ENCODE results near the gene PRKN.
"Not testable (repeated sequence)": the region's sequence is repeated elsewhere in the genome, so short reads cannot be mapped to it uniquely, and the experiment has no call there.

The PRKN gene

DNA sequence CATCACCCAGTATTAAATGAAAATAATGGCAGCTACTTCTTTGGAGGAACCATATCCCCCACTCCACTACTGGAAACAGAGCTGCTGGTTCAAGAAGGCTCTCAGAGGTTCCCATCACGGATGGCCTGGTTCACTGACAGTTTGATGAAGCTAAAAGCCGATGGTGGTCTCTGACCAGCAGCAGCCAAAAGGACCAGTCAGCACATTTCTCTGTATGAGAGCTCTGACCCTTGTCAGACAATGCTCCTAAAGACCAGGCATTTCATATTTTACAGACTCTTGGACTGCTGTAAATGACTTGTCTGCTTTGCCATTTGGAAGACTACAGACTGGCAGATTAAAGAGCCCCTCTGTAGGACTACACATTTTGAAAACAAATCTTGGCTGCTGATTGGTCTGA is 16.6 kb downstream of the PRKN start:
- DNase-seq (ENCODE audit: low read depth in 3 of 3), result no peak

DNA sequence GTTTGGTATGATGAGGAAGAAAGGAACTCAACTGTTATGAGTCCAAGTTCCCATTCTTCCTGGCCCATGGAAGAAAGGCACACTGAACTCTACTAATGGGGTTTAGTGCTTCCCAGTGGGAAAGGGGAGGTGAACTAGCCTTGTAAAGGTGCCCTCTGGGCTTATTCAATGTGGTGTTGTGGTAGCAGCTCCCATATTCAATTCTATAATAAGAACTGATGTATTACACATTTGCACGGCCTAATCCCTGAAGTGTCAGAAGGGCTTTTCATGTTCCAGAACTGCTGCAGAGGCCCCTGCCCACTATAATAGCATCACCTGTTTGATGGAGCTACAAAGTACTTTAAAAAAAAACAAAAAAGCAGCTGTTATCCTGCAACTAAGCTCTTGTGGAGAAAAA is 17.1 kb downstream of the PRKN start:
- no peak for DNase-seq (ENCODE audit: low read depth in 3 of 3)

DNA sequence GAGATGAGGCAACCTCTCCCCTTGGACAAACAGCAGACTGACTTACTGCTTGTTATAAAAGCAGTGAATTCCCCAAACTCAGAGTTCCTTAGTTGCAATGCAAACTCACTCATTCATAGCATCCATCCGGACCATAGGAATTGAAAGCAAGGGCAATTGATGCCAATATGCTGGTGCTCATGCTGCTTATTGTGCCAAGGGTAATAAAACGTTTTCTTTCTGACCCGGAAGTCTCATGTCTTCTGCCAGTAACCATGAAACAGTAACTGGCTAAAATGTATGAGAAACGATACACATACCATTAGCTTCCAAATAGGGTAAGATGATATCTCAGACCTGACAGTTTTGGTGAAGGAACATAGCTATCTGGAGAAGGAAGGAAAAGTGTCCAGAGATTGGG is 18.1 kb downstream of the PRKN start:
- no peak for DNase-seq (ENCODE audit: low read depth in 3 of 3)

- DNase-seq (ENCODE audit: low read depth in 3 of 3), result no peak
Measured at GRCh38 chr6:162708971-162709370, 18.6 kb downstream of the PRKN start.

DNA sequence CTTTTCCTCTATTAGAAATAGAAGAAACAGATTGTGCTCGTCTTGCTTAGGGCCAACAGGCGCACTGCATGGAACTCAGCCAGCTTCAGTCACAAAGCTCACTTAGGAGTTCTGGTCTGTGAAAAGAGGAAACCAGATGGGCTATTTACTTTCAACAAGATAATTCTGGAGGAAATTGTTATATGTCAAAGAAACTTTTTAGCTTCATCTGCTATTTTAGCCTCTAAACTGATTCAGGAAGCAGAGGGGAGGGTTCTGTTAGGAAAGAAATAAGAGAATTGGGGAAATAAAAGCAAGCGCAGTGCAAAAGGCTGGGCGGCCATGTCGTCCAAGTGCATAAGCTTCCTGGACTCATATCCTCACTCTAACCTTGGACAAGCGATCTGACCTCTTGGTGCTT is 21.3 kb downstream of the PRKN start:
- no peak for DNase-seq (ENCODE audit: low read depth in 3 of 3)

DNA sequence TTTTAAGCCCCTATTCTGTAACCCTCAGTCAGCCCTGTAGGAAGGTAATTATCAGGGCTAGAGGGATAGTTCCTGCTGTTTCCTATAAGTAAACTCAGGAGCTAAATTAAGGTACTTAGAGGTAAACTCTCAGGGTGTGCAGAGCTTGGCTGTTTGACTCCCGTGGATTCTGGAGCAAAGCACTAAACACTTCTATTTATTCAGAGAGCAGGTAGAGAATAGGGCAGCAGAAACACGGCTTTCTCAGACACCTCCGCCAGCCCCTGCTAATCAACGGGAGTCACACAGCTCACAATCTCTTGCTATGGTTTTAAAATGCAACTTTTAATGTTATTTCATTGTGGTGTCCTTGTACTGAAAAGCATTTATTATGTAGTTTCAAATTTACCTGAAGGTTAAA is 21.8 kb downstream of the PRKN start:
- no peak for DNase-seq (ENCODE audit: low read depth in 3 of 3)

GRCh38 chr6:162704001-162704400 is 23.6 kb downstream of the PRKN start:
- DNase-seq (ENCODE audit: low read depth in 3 of 3), result no peak

DNA sequence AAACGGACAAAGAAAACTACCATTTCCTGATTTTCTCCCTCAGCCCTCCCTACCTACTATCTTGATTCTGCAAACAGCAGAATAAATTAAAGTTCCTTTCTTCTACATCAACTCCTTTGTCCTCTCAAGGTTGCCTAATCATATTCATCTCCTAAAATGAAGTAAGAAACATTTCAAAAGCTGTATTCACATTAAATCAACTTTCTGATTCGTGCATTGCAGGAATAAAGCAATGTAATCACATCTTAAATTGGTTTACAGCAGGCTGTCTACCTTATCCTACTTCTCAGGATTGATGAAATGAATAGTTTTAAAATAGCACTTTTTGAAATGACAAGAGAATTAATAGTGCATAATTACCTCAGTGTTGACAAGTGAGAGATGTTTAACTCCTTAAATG is 25.1 kb downstream of the PRKN start:
- no peak for DNase-seq (ENCODE audit: low read depth in 3 of 3)

DNA sequence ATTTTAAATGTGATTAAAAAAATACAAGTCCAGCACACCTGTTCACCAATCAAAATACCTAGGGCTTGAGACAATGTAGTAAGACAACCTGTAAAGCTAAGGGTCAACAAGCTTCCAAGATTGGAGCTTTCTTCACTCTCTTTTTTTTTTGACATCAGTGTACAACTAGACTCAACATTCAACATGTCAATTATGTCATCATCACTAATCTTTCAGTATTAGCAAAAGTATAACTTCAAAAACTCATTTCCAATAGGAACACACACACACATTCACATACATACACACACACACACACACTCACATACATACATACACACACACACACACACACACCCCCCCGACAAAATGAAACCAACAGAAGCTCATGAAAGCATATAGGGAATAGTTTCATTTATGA is 26.0 kb downstream of the PRKN start:
- no peak for DNase-seq (ENCODE audit: low read depth in 3 of 3)

DNA sequence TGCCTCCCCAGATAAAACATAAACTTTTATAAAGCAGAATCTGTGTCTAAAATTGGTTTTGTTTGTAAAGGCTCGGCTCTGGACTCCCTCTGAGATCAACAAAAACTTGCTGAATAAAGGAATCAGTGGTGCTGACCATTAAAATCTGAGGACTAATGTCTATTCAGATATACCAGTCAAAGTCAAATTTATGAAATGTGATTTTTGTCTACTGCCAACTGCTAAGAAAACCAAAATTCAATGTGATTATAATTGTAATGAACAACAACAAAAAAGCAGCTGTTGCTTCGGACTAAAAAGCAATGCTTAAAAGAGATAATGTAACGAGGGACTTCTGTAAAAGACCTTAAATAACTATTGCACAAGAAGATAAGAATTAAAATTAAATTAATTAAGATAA is 26.6 kb downstream of the PRKN start:
- DNase-seq (ENCODE audit: low read depth in 3 of 3), result no peak

DNA sequence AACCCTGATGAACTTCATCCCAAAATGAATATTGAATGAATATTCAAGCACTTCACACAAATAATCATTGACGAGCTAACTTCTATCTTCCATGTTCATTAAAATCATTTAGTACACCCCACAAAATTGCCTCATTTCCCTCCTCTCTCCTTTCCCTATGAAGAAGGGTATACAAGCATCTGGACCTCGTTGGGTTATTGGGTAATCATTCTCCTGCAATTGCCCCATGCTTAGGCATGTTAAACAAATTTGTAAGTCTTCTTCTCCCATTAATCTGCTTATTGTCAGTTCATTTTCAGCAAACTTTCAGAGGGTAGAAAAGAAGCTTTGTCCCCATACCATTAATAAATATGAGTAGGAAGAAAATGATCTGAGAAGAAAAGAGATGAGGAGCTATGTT is 27.6 kb downstream of the PRKN start:
- no peak for DNase-seq (ENCODE audit: low read depth in 3 of 3)

GRCh38 chr6:162698440-162698839 is 29.1 kb downstream of the PRKN start:
- no peak for DNase-seq (ENCODE audit: low read depth in 3 of 3)

- DNase-seq (ENCODE audit: low read depth in 3 of 3), result no peak
Measured at GRCh38 chr6:162697872-162698403, 29.6 kb downstream of the PRKN start.

DNA sequence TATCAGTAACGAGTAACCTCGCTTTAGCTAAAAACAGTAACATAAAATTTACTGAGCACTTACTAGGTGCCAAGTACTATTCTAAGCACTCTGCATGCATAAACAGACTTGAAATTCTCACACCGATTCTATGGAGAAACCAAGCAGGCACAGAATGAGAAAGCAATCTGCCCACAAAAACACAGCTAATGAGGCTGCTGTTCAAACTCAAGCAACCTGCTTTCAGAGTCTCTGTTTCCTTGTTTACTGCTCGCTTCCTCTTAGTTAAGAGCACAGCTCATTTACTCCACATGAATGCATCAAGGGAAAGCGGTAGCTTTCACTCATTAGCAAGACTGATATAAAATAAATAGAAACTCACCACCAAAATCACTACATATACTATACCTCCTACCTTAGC is 37.4 kb downstream of the PRKN start:
- DNase-seq (ENCODE audit: low read depth in 3 of 3), result no peak

DNA sequence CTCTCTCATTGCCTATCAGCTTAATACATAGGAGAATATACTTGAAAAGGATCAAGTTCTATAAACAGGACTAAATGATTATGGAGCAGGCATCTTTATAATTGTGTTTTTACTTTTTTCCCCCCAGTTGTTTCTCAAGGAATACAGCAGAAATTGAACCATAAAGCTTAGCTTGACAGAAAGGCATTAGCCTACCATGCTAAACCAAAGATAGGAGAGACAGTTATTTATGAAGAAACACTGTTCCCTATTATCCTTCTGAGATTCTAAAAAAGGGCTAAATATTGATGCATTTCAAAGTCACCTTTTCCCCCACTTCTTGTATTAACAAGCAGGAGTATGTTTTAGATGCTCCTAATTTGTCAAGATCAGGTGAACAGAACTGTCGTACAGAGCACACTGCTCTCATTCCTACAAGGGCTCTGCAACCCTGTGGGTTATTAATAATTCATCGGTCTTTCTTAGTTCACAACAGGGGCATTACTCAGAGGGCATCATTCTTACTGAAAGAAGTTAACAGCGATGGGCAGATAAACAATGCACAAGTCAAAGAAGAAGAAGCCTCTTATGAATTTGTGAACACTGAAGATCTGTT is 38.7 kb downstream of the PRKN start:
- DNase-seq (ENCODE audit: low read depth in 3 of 3), result no peak

GRCh38 chr6:162685586-162685985 is 42.0 kb downstream of the PRKN start:
- DNase-seq (ENCODE audit: low read depth in 3 of 3), result no peak

DNA sequence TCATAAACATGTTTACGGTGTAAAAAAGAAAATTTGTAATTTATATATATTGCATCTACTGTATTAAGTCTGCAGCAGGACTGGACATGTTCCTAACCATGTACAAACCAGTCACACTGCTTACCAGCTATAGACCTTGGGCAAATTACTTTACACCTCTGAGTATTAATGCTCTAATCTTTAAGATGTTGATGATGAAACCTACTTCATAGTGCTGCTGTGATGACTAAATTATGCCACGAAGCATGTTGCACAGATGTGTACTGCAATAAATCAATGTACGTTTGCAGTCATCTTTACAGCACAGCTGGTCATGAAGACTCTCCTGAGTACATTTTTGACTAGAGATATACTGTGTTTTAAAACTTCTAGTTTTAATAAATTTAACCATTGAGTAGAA is 42.6 kb downstream of the PRKN start:
- DNase-seq (ENCODE audit: low read depth in 3 of 3), result no peak

GRCh38 chr6:162684052-162684451 is 43.5 kb downstream of the PRKN start:
- no peak for DNase-seq (ENCODE audit: low read depth in 3 of 3)

DNA sequence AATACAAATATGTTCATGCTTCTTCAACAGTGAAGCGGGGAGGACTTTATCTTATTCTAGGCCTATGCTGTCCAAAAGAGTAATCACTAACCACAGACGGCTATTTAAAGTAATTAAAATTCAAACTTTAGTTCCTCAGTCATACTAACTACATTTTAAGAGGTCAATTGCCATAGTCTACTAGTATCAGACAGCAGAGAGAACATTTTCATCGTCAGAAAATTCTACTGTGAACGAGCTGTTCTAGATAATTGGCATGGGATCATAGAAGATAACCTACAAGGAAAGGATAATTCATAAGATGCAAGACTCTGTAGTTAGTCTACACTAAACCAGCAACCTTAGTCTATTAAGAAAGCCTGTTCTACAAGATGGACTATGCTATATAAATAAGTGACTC is 44.4 kb downstream of the PRKN start:
- DNase-seq (ENCODE audit: low read depth in 3 of 3), result no peak

GRCh38 chr6:162681447-162681846 is 46.1 kb downstream of the PRKN start:
- no peak for DNase-seq (ENCODE audit: low read depth in 3 of 3)

DNA sequence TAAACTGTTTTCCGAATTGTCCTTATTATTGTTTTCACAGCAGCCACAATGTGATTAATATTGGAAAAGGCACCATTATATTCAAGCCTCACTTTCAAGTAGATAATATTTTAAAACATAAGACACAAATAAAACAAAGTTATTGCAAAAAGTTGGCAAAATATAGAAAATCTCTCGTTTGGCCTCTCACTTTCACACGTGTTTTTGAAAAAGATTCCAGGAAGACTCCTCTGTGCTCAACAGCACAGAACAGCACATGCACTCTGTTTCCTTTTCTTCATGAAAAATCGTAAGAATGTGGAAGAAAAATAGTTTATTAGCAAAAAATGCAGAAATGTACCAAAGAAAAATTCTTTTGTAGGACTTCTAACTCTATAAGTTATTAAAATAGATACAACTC is 46.7 kb downstream of the PRKN start:
- no peak for DNase-seq (ENCODE audit: low read depth in 3 of 3)

DNA sequence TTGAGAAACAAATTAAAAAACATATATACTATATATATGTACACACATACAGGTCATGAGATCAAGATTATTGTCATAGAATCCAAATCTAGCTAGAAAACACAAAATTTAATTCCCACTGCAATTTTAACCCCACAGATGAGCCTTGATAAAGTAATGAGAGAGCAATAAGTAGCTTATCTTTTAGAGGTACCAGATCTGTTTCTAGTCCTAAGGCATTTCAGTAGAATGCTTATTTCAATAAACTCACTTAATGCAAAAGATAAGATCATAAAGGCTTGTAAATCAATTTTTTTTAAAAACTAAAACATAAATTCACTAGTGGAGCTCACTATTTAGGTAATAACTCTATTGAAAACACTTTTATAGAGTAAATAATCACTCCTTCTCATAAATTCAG is 47.2 kb downstream of the PRKN start:
- no peak for DNase-seq (ENCODE audit: low read depth in 3 of 3)

- DNase-seq (ENCODE audit: low read depth in 3 of 3), result no peak
Measured at GRCh38 chr6:162679681-162680080, 47.9 kb downstream of the PRKN start.

DNA sequence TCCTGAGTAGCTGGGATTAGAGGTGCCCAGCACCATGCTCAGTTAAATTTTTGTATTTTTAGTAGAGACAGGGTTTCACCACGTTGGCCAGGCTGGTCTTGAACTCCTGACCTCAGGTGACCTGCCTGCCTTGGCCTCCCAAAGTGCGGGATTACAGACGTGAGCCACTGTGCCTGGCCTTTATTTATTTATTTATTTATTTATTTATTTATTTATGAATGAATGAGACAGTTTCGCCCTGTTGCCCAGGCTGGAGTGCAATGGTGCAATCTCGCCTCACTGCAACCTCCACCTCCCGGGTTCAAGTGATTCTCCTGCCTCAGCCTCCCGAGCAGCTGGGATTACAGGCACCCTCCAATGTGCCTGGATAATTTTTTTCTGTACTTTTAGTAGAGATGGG is 48.7 kb downstream of the PRKN start:
- not testable (repeated sequence) for DNase-seq (ENCODE audit: low read depth in 3 of 3)
